Astrocyte (in vitro differentiated cells and primary cell): ENCODE data around the gene PRKAR2B. TPM values are rescaled to one million over a fixed set of nuclear protein-coding genes. Genes with fewer than 3 reads are reported as not detected.

Experiments used
- DNase-seq: peaks from one replicate; pipeline ENCODE4 v3.0.0-alpha.2; 2010; ENCODE audit warnings: low read depth
- FAIRE-seq: peaks from 2 replicates; lab custom pipeline; 2011; peaks lifted over from hg19 to GRCh38; lab: Jason Lieb, UNC
- H2AFZ ChIP-seq: 2 replicates; pipeline ENCODE4 v1.6.0; 2012; ENCODE audit warnings: low read depth, low read length, inconsistent platforms
- H3K27ac ChIP-seq: 2 replicates; pipeline ENCODE4 v1.5.1; 2011; ENCODE audit warnings: low read depth, low read length, inconsistent platforms
- H3K27me3 ChIP-seq: 2 replicates; pipeline ENCODE4 v1.6.0; 2011; ENCODE audit warnings: low read length, inconsistent platforms; ENCODE audit not compliant: insufficient read depth
- H3K36me3 ChIP-seq: 2 replicates; pipeline ENCODE4 v1.5.1; 2011; ENCODE audit warnings: low read length, inconsistent platforms; ENCODE audit not compliant: insufficient read depth
- H3K4me1 ChIP-seq: 2 replicates; pipeline ENCODE4 v1.5.1; 2011; ENCODE audit warnings: low read length, inconsistent platforms; ENCODE audit not compliant: insufficient read depth
- H3K4me2 ChIP-seq: 2 replicates; pipeline ENCODE4 v1.6.0; 2012; ENCODE audit warnings: low read length, inconsistent platforms
- H3K4me3 ChIP-seq: 2 replicates; pipeline ENCODE4 v1.5.1; 2011; ENCODE audit warnings: low read depth, mild to moderate bottlenecking, low read length, inconsistent platforms; ENCODE audit not compliant: insufficient read depth
- H3K79me2 ChIP-seq: 2 replicates; pipeline ENCODE4 v1.6.0; 2012; ENCODE audit warnings: mild to moderate bottlenecking, low read length, inconsistent platforms; ENCODE audit not compliant: insufficient read depth
- H3K9ac ChIP-seq: 2 replicates; pipeline ENCODE4 v1.6.0; 2012; ENCODE audit warnings: mild to moderate bottlenecking, low read length, inconsistent platforms
- H3K9me3 ChIP-seq: 2 replicates; pipeline ENCODE4 v1.5.1; 2012; ENCODE audit warnings: low read depth, mild to moderate bottlenecking, low read length, inconsistent platforms; ENCODE audit not compliant: insufficient read depth
- H4K20me1 ChIP-seq: 2 replicates; pipeline ENCODE4 v1.6.0; 2012; ENCODE audit warnings: low read length, inconsistent platforms; ENCODE audit not compliant: insufficient read depth
- H3K27ac Mint-ChIP-seq: one replicate; pipeline ENCODE4 v1.8.0; 2021; ENCODE audit warnings: mild to moderate bottlenecking, mixed read lengths; ENCODE audit not compliant: unreplicated experiment
- H3K27me3 Mint-ChIP-seq: one replicate; pipeline ENCODE4 v1.8.0; 2021; ENCODE audit warnings: low read depth, mixed read lengths; ENCODE audit not compliant: unreplicated experiment
- H3K36me3 Mint-ChIP-seq: one replicate; pipeline ENCODE4 v1.8.0; 2021; ENCODE audit warnings: low read depth, mixed read lengths; ENCODE audit not compliant: unreplicated experiment
- H3K4me1 Mint-ChIP-seq: one replicate; pipeline ENCODE4 v1.8.0; 2021; ENCODE audit warnings: low read depth, mixed read lengths; ENCODE audit not compliant: unreplicated experiment
- H3K4me3 Mint-ChIP-seq: one replicate; pipeline ENCODE4 v1.8.0; 2021; ENCODE audit warnings: mild to moderate bottlenecking, moderate library complexity, mixed read lengths; ENCODE audit not compliant: unreplicated experiment
- H3K9me3 Mint-ChIP-seq: one replicate; pipeline ENCODE4 v1.8.0; 2021; ENCODE audit warnings: mild to moderate bottlenecking, mixed read lengths; ENCODE audit not compliant: unreplicated experiment
- CTCF ChIP-seq: IDR thresholded peaks from 2 replicates; pipeline ENCODE4 v1.5.1; 2011; ENCODE audit warnings: low read depth, mild to moderate bottlenecking, inconsistent platforms, low read length, moderate library complexity; ENCODE audit not compliant: insufficient read depth
- EZH2 ChIP-seq: IDR thresholded peaks from 2 replicates; pipeline ENCODE4 v1.6.1; 2012; ENCODE audit warnings: mild to moderate bottlenecking, low read length, inconsistent platforms; ENCODE audit not compliant: insufficient read depth
- total RNA-seq: library from RNA; stranded (reverse); gene quantifications from 2 replicates; pipeline ENCODE4 v1.2.1, GENCODE V29; 2021

PRKAR2B gene
- total RNA-seq, 1 donor from 2014 or later: 7.6 TPM

DNA sequence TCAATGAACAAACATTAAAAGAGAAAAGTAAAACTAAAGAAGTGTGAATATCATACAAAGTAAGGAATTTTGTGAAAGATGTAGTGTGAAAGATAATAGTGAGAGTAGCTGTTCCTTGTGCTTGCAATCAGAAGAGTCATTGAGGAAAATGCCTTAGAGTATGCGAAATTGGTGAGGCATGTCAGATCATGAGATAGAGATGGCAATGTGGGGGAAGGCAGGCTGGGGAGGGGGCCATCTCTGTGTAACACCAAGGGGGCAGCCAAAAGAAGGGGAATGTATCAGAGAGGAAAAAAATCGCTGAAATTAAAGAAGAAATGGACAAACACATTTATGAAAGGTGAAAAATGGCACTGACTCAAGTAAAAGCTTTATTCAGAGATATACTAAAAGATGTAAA lies 19.6 kb upstream of the PRKAR2B start:
- no peaks in the 10 kb centered on the region for H4K20me1 ChIP-seq
- H3K36me3 ChIP-seq: no peaks in the 10 kb centered on the region
- no peak for DNase-seq
- Mint-ChIP-seq H3K9me3 (peaks cover 4% of the 10 kb centered on the region), H3K4me3 (no peak overlapping the region), H3K27me3 (no peaks in the 10 kb centered on the region), H3K36me3 (no peaks in the 10 kb centered on the region), H3K4me1 (peaks cover 2% of the 10 kb centered on the region), H3K27ac (peak overlapping the region; percentile 34)
- H3K9ac ChIP-seq: no peak overlapping the region
- FAIRE-seq: no peak
- H3K27me3 ChIP-seq: no peaks in the 10 kb centered on the region
- TF ChIP-seq EZH2 (no peak), CTCF (no peak)
- H3K79me2 ChIP-seq: no peaks in the 10 kb centered on the region
- no peaks in the 10 kb centered on the region for H3K4me1 ChIP-seq
- no peak overlapping the region for H2AFZ ChIP-seq
- no peak overlapping the region for H3K4me2 ChIP-seq
- no peak overlapping the region for H3K4me3 ChIP-seq
- peaks cover 4% of the 10 kb centered on the region for H3K9me3 ChIP-seq
- no peak overlapping the region for H3K27ac ChIP-seq

- Histone ChIP-seq H3K9ac (no peak overlapping the region), H3K79me2 (no peaks in the 10 kb centered on the region), H3K4me1 (no peaks in the 10 kb centered on the region), H3K9me3 (peaks cover 4% of the 10 kb centered on the region), H4K20me1 (no peaks in the 10 kb centered on the region), H3K4me2 (no peak overlapping the region), H3K4me3 (no peak overlapping the region), H2AFZ (no peak overlapping the region), H3K27me3 (no peaks in the 10 kb centered on the region), H3K36me3 (no peaks in the 10 kb centered on the region), H3K27ac (no peak overlapping the region)
- no peak overlapping the region for H3K4me3 Mint-ChIP-seq
- peaks cover 4% of the 10 kb centered on the region for H3K9me3 Mint-ChIP-seq
- H3K4me1 Mint-ChIP-seq: peaks cover 2% of the 10 kb centered on the region
- FAIRE-seq (no peak), DNase-seq (peak; percentile 43)
- TF ChIP-seq EZH2 (no peak), CTCF (no peak)
- H3K27ac Mint-ChIP-seq: no peak overlapping the region
- no peaks in the 10 kb centered on the region for H3K36me3 Mint-ChIP-seq
- H3K27me3 Mint-ChIP-seq: no peaks in the 10 kb centered on the region
These were observed 18.9 kb upstream of the PRKAR2B start for GRCh38 chr7:107025449-107026103.

DNA sequence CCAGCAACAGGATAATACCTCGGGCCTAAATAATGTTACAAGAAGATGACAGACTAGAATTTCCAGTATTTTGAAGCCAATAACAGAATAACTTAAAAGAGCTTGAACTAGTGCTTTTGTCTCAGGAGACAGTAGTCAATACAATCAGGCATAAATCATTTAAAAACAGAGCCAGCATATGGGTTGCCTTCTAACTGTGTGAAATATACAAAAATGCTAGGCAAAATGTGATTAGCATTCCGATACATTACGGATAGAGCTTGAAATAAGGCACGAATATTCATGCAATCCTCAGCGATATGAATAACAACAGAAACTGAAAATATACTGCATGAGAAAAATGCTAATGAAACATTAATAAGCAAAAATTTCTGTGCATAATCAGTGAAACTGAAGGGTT lies 18.3 kb upstream of the PRKAR2B start:
- Mint-ChIP-seq H3K4me3 (no peak overlapping the region), H3K9me3 (peaks cover 4% of the 10 kb centered on the region), H3K27ac (no peak overlapping the region), H3K27me3 (no peaks in the 10 kb centered on the region), H3K4me1 (peaks cover 2% of the 10 kb centered on the region), H3K36me3 (no peaks in the 10 kb centered on the region)
- no peak for DNase-seq
- no peaks in the 10 kb centered on the region for H3K36me3 ChIP-seq
- H4K20me1 ChIP-seq: no peaks in the 10 kb centered on the region
- H2AFZ ChIP-seq: no peak overlapping the region
- H3K27ac ChIP-seq: no peak overlapping the region
- no peaks in the 10 kb centered on the region for H3K27me3 ChIP-seq
- no peaks in the 10 kb centered on the region for H3K79me2 ChIP-seq
- TF ChIP-seq CTCF (no peak), EZH2 (no peak)
- no peak overlapping the region for H3K4me3 ChIP-seq
- H3K4me1 ChIP-seq: no peaks in the 10 kb centered on the region
- no peak for FAIRE-seq
- no peak overlapping the region for H3K9ac ChIP-seq
- peaks cover 4% of the 10 kb centered on the region for H3K9me3 ChIP-seq
- H3K4me2 ChIP-seq: no peak overlapping the region
